Myometrial cell (primary cell): Measurements from ENCODE around the gene CCDC149. TPM values are rescaled to one million over a fixed set of nuclear protein-coding genes. Genes with fewer than 3 reads are reported as not detected.

Experiments used
- total RNA-seq: library from RNA; depleted of rRNA; stranded (reverse); fragments of >200 nt; gene quantifications from 2 replicates; pipeline ENCODE4 v1.2.3, GENCODE V29; 2015

CCDC149 gene
- 3.5 and 4.6 TPM in 2 replicates for total RNA-seq

GRCh38 chr4:24912252-24913118 lies at the start of gene CCDC149:
CCDC149 (minus strand) TSS chr4:24913042; CDS start chr4:24912864, 178 bp downstream.

GRCh38 chr4:24794916-24795665 lies 117.8 kb downstream of the CCDC149 start, which contains the start of gene SOD3:
SOD3 (plus strand) TSS chr4:24795573; CDS start chr4:24799522, 3,949 bp downstream.

Other genes with a start within 250 kb of the CCDC149 start
- 1.4 and 5.3 TPM in 2 replicates for gene SOD3, start 117.5 kb downstream of the CCDC149 start, total RNA-seq
- not detected in 2 replicates for gene LGI2, start 117.9 kb upstream of the CCDC149 start, total RNA-seq
- 3.5 and 5.1 TPM in 2 replicates for gene SEPSECS, start 247.4 kb upstream of the CCDC149 start, total RNA-seq